Endothelial cell of umbilical vein (primary cell): ENCODE measurements around the gene CACNA1C. TPM values are rescaled to one million over a fixed set of nuclear protein-coding genes. Genes with fewer than 3 reads are reported as not detected.

Experiments
- BruUV-seq: library from RNA; stranded (reverse); fragments of 400-500 nt; replicated peaks from 2 replicates; lab custom pipeline; 2021; lab: Mats Ljungman, UMichigan
- CTCF ChIA-PET: fragments of 300-600, 350-600 bp; sonication (Branson Sonifier 250); formaldehyde crosslinking; loops from one replicate; lab custom pipeline; 2021; ENCODE audit warnings: antibody characterized with exemption, inconsistent platforms; lab: Charles Lee
- POLR2A ChIA-PET: fragments of 300-600, 350-600 bp; sonication (Branson Sonifier 250); formaldehyde crosslinking; loops from one replicate; lab custom pipeline; 2021; ENCODE audit warnings: antibody characterized with exemption, inconsistent platforms; lab: Charles Lee
- DNase-seq: peaks from one replicate; pipeline ENCODE4 v3.0.0-alpha.2; 2011; ENCODE audit warnings: low read depth, low spot score
- FAIRE-seq: peaks from 2 replicates; lab custom pipeline; 2011; peaks lifted over from hg19 to GRCh38; lab: Jason Lieb, UNC
- H2AFZ ChIP-seq: 2 replicates; pipeline ENCODE4 v1.6.0; 2012; ENCODE audit warnings: low read depth, low read length, control low read depth, inconsistent platforms
- H3K27ac ChIP-seq: 2 replicates; pipeline ENCODE4 v1.5.1; 2011; ENCODE audit warnings: low read depth, mild to moderate bottlenecking, control low read depth, low read length, moderate library complexity; ENCODE audit not compliant: insufficient read depth
- H3K27me3 ChIP-seq, 2 experiments: 2 replicates each; pipeline versions ENCODE4 v1.6.0 to v1.6.1; 2011; ENCODE audit warnings: low read length in 2 of 2, mixed read lengths in 1 of 2; ENCODE audit not compliant: control insufficient read depth in 2 of 2, insufficient read depth in 2 of 2
- H3K36me3 ChIP-seq, 2 experiments: 2 replicates in 1 of 2; 3 replicates in 1 of 2; pipeline ENCODE4 v1.5.1; 2011; ENCODE audit warnings: low read length in 2 of 2, mild to moderate bottlenecking in 1 of 2, moderate library complexity in 1 of 2; ENCODE audit not compliant: control insufficient read depth in 2 of 2, insufficient read depth in 2 of 2; ENCODE audit errors: extremely low read depth in 1 of 2
- H3K4me1 ChIP-seq: 3 replicates; pipeline ENCODE4 v1.5.1; 2011; ENCODE audit warnings: mild to moderate bottlenecking, low read length; ENCODE audit not compliant: control insufficient read depth, insufficient read depth; ENCODE audit errors: extremely low read depth
- H3K4me2 ChIP-seq: 2 replicates; pipeline ENCODE4 v1.6.1; 2011; ENCODE audit warnings: low read length, control low read depth, mixed read lengths; ENCODE audit not compliant: insufficient read depth
- H3K4me3 ChIP-seq, 3 experiments: fragments of 200-600 bp in 1 of 3; sonication (generic), shearing (Covaris generic) in 1 of 3; replicated peaks in 1 of 3; 2 replicates each; pipeline ENCODE4 v1.5.1; 2011 to 2016; ENCODE audit warnings: control low read depth in 3 of 3, low read length in 3 of 3, mild to moderate bottlenecking in 2 of 3, inconsistent platforms in 1 of 3, low read depth in 1 of 3, moderate library complexity in 1 of 3; ENCODE audit not compliant: insufficient read depth in 1 of 3
- H3K79me2 ChIP-seq: 2 replicates; pipeline ENCODE4 v1.6.0; 2012; ENCODE audit warnings: low read length, inconsistent platforms; ENCODE audit not compliant: control insufficient read depth, insufficient read depth
- H3K9ac ChIP-seq: replicated peaks from 2 replicates; pipeline ENCODE3; 2011; ENCODE audit warnings: low read length, control low read depth; ENCODE audit not compliant: insufficient read depth; ENCODE audit errors: extremely low read depth
- H3K9me1 ChIP-seq: replicated peaks from 3 replicates; pipeline ENCODE4 v1.6.0; 2011; ENCODE audit warnings: mild to moderate bottlenecking, low read length; ENCODE audit not compliant: control insufficient read depth, insufficient read depth; ENCODE audit errors: extremely low read depth
- H3K9me3 ChIP-seq: replicated peaks from 2 replicates; pipeline ENCODE4 v1.5.1; 2012; ENCODE audit warnings: low read length, inconsistent platforms; ENCODE audit not compliant: control insufficient read depth, insufficient read depth
- H4K20me1 ChIP-seq: replicated peaks from 2 replicates; pipeline ENCODE3; 2011; ENCODE audit warnings: mild to moderate bottlenecking, low read length; ENCODE audit not compliant: control insufficient read depth, insufficient read depth; ENCODE audit errors: extremely low read depth
- CTCF ChIP-seq, 2 donors: IDR thresholded peaks; 1 replicate in 1 of 2; 2 replicates in 1 of 2; pipeline ENCODE4 v1.5.1; 2011; ENCODE audit warnings: low read length in 2 of 2, mild to moderate bottlenecking in 2 of 2, moderate library complexity in 2 of 2, control low read depth in 1 of 2, inconsistent platforms in 1 of 2, low read depth in 1 of 2; ENCODE audit not compliant: insufficient read depth in 1 of 2; ENCODE audit errors: extremely low read depth in 1 of 2
- EZH2 ChIP-seq: IDR thresholded peaks from 2 replicates; pipeline ENCODE4 v1.6.1; 2012; ENCODE audit warnings: borderline replicate concordance, low read depth, mild to moderate bottlenecking, moderate library complexity, low read length, inconsistent platforms; ENCODE audit not compliant: severe bottlenecking
- GATA2 ChIP-seq: IDR thresholded peaks from 2 replicates; pipeline ENCODE4 v1.7.0; 2011; ENCODE audit warnings: low read depth, mild to moderate bottlenecking, moderate library complexity, mixed read lengths, low read length; ENCODE audit not compliant: insufficient read length, insufficient read depth
- JUN ChIP-seq: IDR thresholded peaks from 2 replicates; pipeline ENCODE4 v1.6.1; 2011; ENCODE audit warnings: borderline replicate concordance, low read depth; ENCODE audit not compliant: insufficient read length, insufficient read depth
- MAX ChIP-seq: IDR thresholded peaks from 2 replicates; pipeline ENCODE4 v1.6.1; 2011; ENCODE audit not compliant: insufficient read depth, insufficient read length
- MYC ChIP-seq: IDR thresholded peaks from one replicate; pipeline ENCODE4 v1.6.1; 2011; ENCODE audit warnings: mild to moderate bottlenecking, low read depth, low read length
- POLR2A ChIP-seq: IDR thresholded peaks from 2 replicates; pipeline ENCODE4 v1.6.1; 2012; ENCODE audit warnings: low read depth, mild to moderate bottlenecking, control low read depth, low read length
- POLR2AphosphoS5 ChIP-seq: IDR thresholded peaks from 2 replicates; pipeline ENCODE4 v1.6.1; 2012; ENCODE audit warnings: low read depth, mild to moderate bottlenecking, control low read depth, low read length, moderate library complexity; ENCODE audit not compliant: insufficient read depth
- dilution Hi-C: fragments of 300-500 bp; cut with MboI; formaldehyde crosslinking; loops from one replicate; pipeline ENCODE4 v1.15.0; 2019; ENCODE audit warnings: low sequenced_read_pairs; ENCODE audit not compliant: extremely low pct_ligation_motif_present
- intact Hi-C: fragments of 100-400 bp; cut with micrococcal nuclease; formaldehyde crosslinking; loops from one replicate; pipeline ENCODE4 v1.10.0; 2022
- polyA plus RNA-seq, 4 experiments: library from polyadenylated mRNA; depleted of rRNA in 3 of 4; stranded (reverse) in 3 of 4; unstranded in 1 of 4; fragments of >200 nt; gene quantifications; 2 replicates each; pipeline versions ENCODE4 v1.2.1 to v1.2.3, GENCODE V29; 2011 to 2012; ENCODE audit warnings: missing spikeins in 1 of 4
- total RNA-seq: library from RNA; stranded (reverse); gene quantifications from 2 replicates; pipeline ENCODE4 v1.2.3, GENCODE V29; 2021

Gene CACNA1C
- total and polyA plus RNA-seq, 2 donors (not counting 3 experiments of a cell fraction or from before 2014, with no cell fraction given), result not detected

GRCh38 chr12:2732290-2732689 lies 679.5 kb downstream of the CACNA1C start:
- FAIRE-seq, result no peak
- no peaks in the 10 kb centered on the region for H3K9me3 ChIP-seq

More at GRCh38 chr12:2732290-2732689, 679.5 kb downstream of the CACNA1C start:
- H3K27ac ChIP-seq, result no peak overlapping the region
- intact Hi-C loops, result no loop called here
- H3K4me3 ChIP-seq, result no peak overlapping the region
- no peak for DNase-seq
- no peaks in the 10 kb centered on the region for H3K4me1 ChIP-seq
- POLR2A ChIA-PET, result no interaction called here
- CTCF ChIA-PET, result no interaction called here
- no peak overlapping the region for H2AFZ ChIP-seq
- BruUV-seq, result no TSS peak
- no peaks in the 10 kb centered on the region for H4K20me1 ChIP-seq
- no peak overlapping the region for H3K9ac ChIP-seq
- TF ChIP-seq POLR2A (no peak), MYC (no peak), POLR2AphosphoS5 (no peak), MAX (no peak), GATA2 (no peak), EZH2 (no peak), CTCF (IDR thresholded peaks at IDR 0.05; ENCODE audit: extremely low read depth in 1 of 2, insufficient read depth in 1 of 2, low read depth in 1 of 2, low read length in 2 of 2) (no peak), JUN (no peak)
- H3K27me3 ChIP-seq, result no peaks in the 10 kb centered on the region
- H3K79me2 ChIP-seq, result no peaks in the 10 kb centered on the region
- no peak overlapping the region for H3K4me2 ChIP-seq
- no peaks in the 10 kb centered on the region for H3K9me1 ChIP-seq
- H3K36me3 ChIP-seq, result no peaks in the 10 kb centered on the region
- dilution Hi-C loops, result no loop called here
